Heart left ventricle (tissue), 16 donors: ENCODE data around the gene MEN1. TPM values are rescaled to one million over a fixed set of nuclear protein-coding genes. Genes with fewer than 3 reads are reported as not detected.

Experiments
- ATAC-seq, 4 donors: fragments of 200-7000 bp; cut with Tn5 transposase; one replicate each; pipeline ENCODE4 v1.9.1; 2020 to 2022; ENCODE audit warnings: moderate library complexity in 4 of 4, mild to moderate bottlenecking in 3 of 4, moderate number of reproducible peaks in 1 of 4
- DNase-seq, 5 donors: peaks; one replicate each; pipeline ENCODE4 v3.0.0-alpha.2; 2020
- H3K27ac ChIP-seq, 12 donors: fragments of 200-600 bp; sonication (generic) in 4 of 12; one replicate each; pipeline versions ENCODE4 v1.5.0 to v1.8.0; 2016 to 2022; ENCODE audit warnings: mild to moderate bottlenecking in 2 of 12
- H3K27me3 ChIP-seq, 9 donors: fragments of 200-600 bp; sonication (generic) in 2 of 9; one replicate each; pipeline versions ENCODE4 v1.5.1 to v1.8.0; 2016 to 2022; ENCODE audit warnings: mild to moderate bottlenecking in 3 of 9
- H3K36me3 ChIP-seq, 9 donors: fragments of 200-600 bp; sonication (generic) in 2 of 9; one replicate each; pipeline versions ENCODE4 v1.5.0 to v1.8.0; 2018 to 2022; ENCODE audit warnings: mild to moderate bottlenecking in 2 of 9
- H3K4me1 ChIP-seq, 12 donors: fragments of 200-600 bp; sonication (generic) in 4 of 12; one replicate each; pipeline versions ENCODE4 v1.5.0 to v1.8.0; 2016 to 2022; ENCODE audit warnings: mild to moderate bottlenecking in 3 of 12
- H3K4me3 ChIP-seq, 12 donors: fragments of 200-600 bp; sonication (generic) in 4 of 12; one replicate each; pipeline versions ENCODE4 v1.5.0 to v1.8.0; 2017 to 2022; ENCODE audit warnings: mild to moderate bottlenecking in 9 of 12, moderate library complexity in 4 of 12
- H3K9me3 ChIP-seq, 12 donors: fragments of 200-600 bp; sonication (generic) in 4 of 12; one replicate each; pipeline versions ENCODE4 v1.5.0 to v1.8.0; 2016 to 2022; ENCODE audit warnings: mild to moderate bottlenecking in 1 of 12
- POLR2A ChIP-seq, 2 donors: fragments of 450-650 bp; IDR thresholded peaks; one replicate each; pipeline ENCODE4 v1.6.1; 2017; ENCODE audit warnings: antibody characterized with exemption in 2 of 2, mild to moderate bottlenecking in 2 of 2, moderate library complexity in 2 of 2
- WGBS, 4 donors: extraction: QIAGEN DNeasy Blood & Tissue Kit in 2 of 4; methylation state at CpG; one replicate each; pipeline versions ENCODE4 v1.1.5 to v1.1.7; 2013 to 2018; 5-methylcytosine and 5-hydroxymethylcytosine counted together
- intact Hi-C, 10 donors: fragments of 100-400 bp; cut with DNase I; formaldehyde crosslinking; loops; one replicate each; pipeline versions ENCODE4 v1.11.1 to v1.14.2; 2022
- polyA plus RNA-seq, 2 donors: library from polyadenylated mRNA; stranded (reverse); fragments of 200-250 nt; gene quantifications; one replicate each; pipeline ENCODE4 v1.2.3, GENCODE V29; 2013
- total RNA-seq, 9 donors: library from RNA; depleted of rRNA in 2 of 9; stranded (reverse); fragments of >200 nt in 2 of 9; fragmentation: NEBNext Ultra II Directional in 3 of 9; extraction: Animal tissue kit (Norgen Biotek cat#: 25700) in 3 of 9; gene quantifications; one replicate each; pipeline versions ENCODE4 v1.1.0 to v1.2.4, GENCODE V29; 2016 to 2023
- TF ChIP-seq, protein P1 (sequence below), 12 donors: fragments of 200-600 bp; sonication (generic) in 4 of 12; IDR thresholded peaks; one replicate each; pipeline versions ENCODE4 v1.5.0 to v1.8.0; 2018 to 2022; ENCODE audit warnings: antibody characterized with exemption in 12 of 12, mild to moderate bottlenecking in 5 of 12
- donor health status: ischemic (EF 13 %, LVEDD 7.1; RV severe dilation, severe dysfunction).
- donor health status: healthy with polysubstance abuse.
- donor health status: DM: no; HTN: yes; CAD: no.
- donor health status: DM: no; HTN: no; CAD: no.
- donor health status: ischemic (EF 25% LVEDD 6.9; RV normal size, moderate dysfunction).
- donor health status: ischemic (EF 25% LVEDD 5.7; RV mildly dilated, moderate dysfunction).
- donor health status: healthy.
- donor health status: DM: yes; HTN: yes; CAD: no.
- donor health status: ischemic (EF 35%, LVEDD 5.7; RV mildly dilated, moderate dysfunction).
- donor health status: nonischemic (EF 11% LVEDD 7.7; RV severe dilation, severe dysfunction).
- donor health status: DM: yes; HTN: yes; CAD: no.
- donor health status: PGD.
- donor health status: ischemic (EF 29% LVEDD 5.4; RV normal size, mild dysfunction).
- donor health status: nonischemic (EF 23%, LVEDD 6.1; RV moderate dilation, normal function).

The MEN1 gene
- total and polyA plus RNA-seq, 11 donors, result 6.6 to 15.2 (median 9.0) TPM

GRCh38 chr11:64841592-64842365 lies 31.4 kb upstream of the MEN1 start:
- TF ChIP-seq, protein P1, sequence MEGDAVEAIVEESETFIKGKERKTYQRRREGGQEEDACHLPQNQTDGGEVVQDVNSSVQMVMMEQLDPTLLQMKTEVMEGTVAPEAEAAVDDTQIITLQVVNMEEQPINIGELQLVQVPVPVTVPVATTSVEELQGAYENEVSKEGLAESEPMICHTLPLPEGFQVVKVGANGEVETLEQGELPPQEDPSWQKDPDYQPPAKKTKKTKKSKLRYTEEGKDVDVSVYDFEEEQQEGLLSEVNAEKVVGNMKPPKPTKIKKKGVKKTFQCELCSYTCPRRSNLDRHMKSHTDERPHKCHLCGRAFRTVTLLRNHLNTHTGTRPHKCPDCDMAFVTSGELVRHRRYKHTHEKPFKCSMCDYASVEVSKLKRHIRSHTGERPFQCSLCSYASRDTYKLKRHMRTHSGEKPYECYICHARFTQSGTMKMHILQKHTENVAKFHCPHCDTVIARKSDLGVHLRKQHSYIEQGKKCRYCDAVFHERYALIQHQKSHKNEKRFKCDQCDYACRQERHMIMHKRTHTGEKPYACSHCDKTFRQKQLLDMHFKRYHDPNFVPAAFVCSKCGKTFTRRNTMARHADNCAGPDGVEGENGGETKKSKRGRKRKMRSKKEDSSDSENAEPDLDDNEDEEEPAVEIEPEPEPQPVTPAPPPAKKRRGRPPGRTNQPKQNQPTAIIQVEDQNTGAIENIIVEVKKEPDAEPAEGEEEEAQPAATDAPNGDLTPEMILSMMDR (IDR thresholded peaks at IDR 0.05), result no peak
- TF ChIP-seq POLR2A (IDR thresholded peaks at IDR 0.05), result no peak
- no peak for DNase-seq
- Histone ChIP-seq H3K27ac (no peak overlapping the region), H3K4me3 (no peak overlapping the region), H3K4me1 (peaks cover 0 to 13% (median 6%) of the 10 kb centered on the region in 12 donors), H3K27me3 (peaks cover 0 to 4% (median 0%) of the 10 kb centered on the region in 9 donors), H3K36me3 (no peaks in the 10 kb centered on the region), H3K9me3 (no peaks in the 10 kb centered on the region)
- intact Hi-C loops, result loop anchor here in 8 of 10 donors (5.0 to 10.0 kb wide), 5 partner anchors 153 to 273 kb away; partner anchors contain the start of genes ARL2 (in 4 of the 8), TM7SF2 (in 2 of the 8), ZNHIT2 (in 2 of the 8) and BATF2 (in 1 of the 8)
- no peak for ATAC-seq
- 89 to 96% (median 91%) methylated on average over 8 to 15 of the region's 15 CpGs for WGBS, 4 donors

DNA sequence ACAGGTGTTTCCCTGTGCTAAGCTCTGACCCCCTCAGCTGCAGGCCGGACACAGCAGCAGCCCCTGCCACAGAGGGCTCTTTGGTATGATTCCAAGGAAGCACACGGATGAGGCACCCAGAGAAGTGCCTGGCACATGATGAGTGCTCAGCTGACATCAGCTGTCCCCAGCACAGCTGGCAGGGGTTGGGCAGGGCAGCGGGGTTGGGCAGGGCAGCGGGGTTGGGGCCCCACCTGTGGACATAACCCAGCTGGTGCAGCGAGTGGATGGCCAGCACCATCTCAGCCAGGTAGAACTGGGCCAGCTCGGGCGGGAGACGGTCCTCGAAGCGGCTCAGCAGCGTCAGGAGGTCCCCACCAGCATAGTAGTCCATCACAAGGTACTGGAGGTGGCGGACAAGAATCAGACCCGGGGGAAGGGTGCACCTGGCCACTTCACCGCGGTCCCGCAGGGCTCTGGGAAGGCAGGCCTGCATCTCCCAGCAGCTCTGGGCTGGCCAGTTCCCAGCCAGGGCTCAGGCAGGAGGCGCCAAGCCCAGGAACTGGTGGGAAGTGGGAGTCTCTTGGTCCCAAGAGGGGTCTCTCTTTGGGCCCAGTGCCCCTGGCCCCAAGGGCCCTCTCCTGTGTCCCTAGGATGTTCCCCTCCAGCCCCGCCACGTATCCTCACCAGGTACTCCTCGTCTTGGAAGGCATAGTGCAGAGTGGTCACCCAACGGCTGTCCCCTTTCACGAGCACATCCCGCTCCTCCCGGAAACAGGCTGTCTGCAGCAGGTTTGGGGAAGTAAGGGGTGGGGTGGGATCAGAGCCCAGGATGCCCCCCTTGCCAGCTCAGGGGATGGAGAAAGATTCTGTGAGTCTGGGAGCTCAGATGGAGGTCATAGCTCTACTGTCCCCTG lies 29.8 kb upstream of the MEN1 start:
- intact Hi-C loops, result loop anchor here in 8 of 10 donors (5.0 to 10.0 kb wide), 5 partner anchors 155 to 275 kb away; partner anchors contain the start of genes ARL2 (in 4 of the 8), TM7SF2 (in 2 of the 8), ZNHIT2 (in 2 of the 8) and BATF2 (in 1 of the 8)
- H3K9me3 ChIP-seq, result no peaks in the 10 kb centered on the region
- peaks cover 0 to 4% (median 0%) of the 10 kb centered on the region in 9 donors for H3K27me3 ChIP-seq
- H3K4me3 ChIP-seq, result no peak overlapping the region
- H3K36me3 ChIP-seq, result no peaks in the 10 kb centered on the region
- ATAC-seq, result no peak
- no peak overlapping the region for H3K27ac ChIP-seq
- DNase-seq, result no peak
- 89 to 92% (median 89%) methylated on average over 7 to 24 of the region's 24 CpGs for WGBS, 4 donors
- H3K4me1 ChIP-seq, result peaks cover 0 to 12% (median 6%) of the 10 kb centered on the region in 12 donors
- no peak for TF ChIP-seq POLR2A (IDR thresholded peaks at IDR 0.05)
- TF ChIP-seq, protein P1 (IDR thresholded peaks at IDR 0.05), result no peak

GRCh38 chr11:64839335-64839734 lies 29.0 kb upstream of the MEN1 start:
- no peak overlapping the region for H3K27ac ChIP-seq
- ATAC-seq (no peak), DNase-seq (no peak)
- 89 to 91% (median 91%) methylated on average over 9 to 13 of the region's 13 CpGs for WGBS, 4 donors
- H3K4me1 ChIP-seq, result peaks cover 0 to 4% (median under 1%) of the 10 kb centered on the region in 12 donors
- intact Hi-C loops, result no loop called here
- no peaks in the 10 kb centered on the region for H3K9me3 ChIP-seq
- H3K27me3 ChIP-seq, result no peaks in the 10 kb centered on the region
- TF ChIP-seq, protein P1 (IDR thresholded peaks at IDR 0.05), result no peak
- no peak for TF ChIP-seq POLR2A (IDR thresholded peaks at IDR 0.05)
- H3K4me3 ChIP-seq, result no peak overlapping the region
- H3K36me3 ChIP-seq, result no peaks in the 10 kb centered on the region
